ENCODE data around the gene XPO6.

DNA sequence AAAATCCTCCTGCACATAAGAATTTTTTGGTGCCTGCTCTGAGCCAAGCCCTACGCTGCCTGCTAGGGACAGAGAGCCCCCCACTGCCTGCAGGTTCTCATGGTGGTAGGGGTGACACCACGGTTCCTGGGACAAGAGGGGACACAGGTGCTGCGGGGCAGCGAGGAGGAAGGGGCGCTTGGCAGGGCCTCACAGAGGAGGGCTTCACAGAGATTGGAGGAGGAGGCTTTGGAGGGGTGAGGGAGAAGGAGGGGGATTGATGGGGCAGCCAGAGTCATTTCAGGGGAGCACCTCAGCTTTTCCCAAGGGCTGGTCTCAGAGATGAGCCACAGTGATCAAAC lies 118.4 kb downstream of the XPO6 start:
- no peak for TF ChIP-seq GATA2 (IDR thresholded peaks at IDR 0.05; ENCODE audit: low read depth, low read length)
- no peak for TF ChIP-seq GATA3 (IDR thresholded peaks at IDR 0.05; ENCODE audit: low read depth, low read length)
